Measurements from ENCODE around the gene PNLIP.

The PNLIP gene

GRCh38 chr10:116567335-116567734 lies 21.6 kb downstream of the PNLIP start:
- no peak for DNase-seq (ENCODE audit: low read depth in 2 of 2, low spot score in 1 of 2)

- no peak for DNase-seq (ENCODE audit: low read depth in 2 of 2, low spot score in 1 of 2)
Observed at GRCh38 chr10:116574797-116575196, 29.1 kb downstream of the PNLIP start.

GRCh38 chr10:116587878-116588591 lies 42.3 kb downstream of the PNLIP start:
- DNase-seq (ENCODE audit: low read depth in 2 of 2, low spot score in 1 of 2): no peak

GRCh38 chr10:116588995-116589394 lies 43.3 kb downstream of the PNLIP start:
- no peak for DNase-seq (ENCODE audit: low read depth in 2 of 2, low spot score in 1 of 2)

GRCh38 chr10:116589926-116590325 lies 44.2 kb downstream of the PNLIP start:
- DNase-seq (ENCODE audit: low read depth in 2 of 2, low spot score in 1 of 2): no peak

GRCh38 chr10:116590590-116591444 lies 45.1 kb downstream of the PNLIP start, which contains the start of gene PNLIPRP1:
Gene PNLIPRP1 (plus strand): TSS chr10:116590959. CDS start chr10:116591130, 171 bp downstream.
- no peak for DNase-seq (ENCODE audit: low read depth in 2 of 2, low spot score in 1 of 2)

GRCh38 chr10:116593139-116593740 lies 47.5 kb downstream of the PNLIP start:
- DNase-seq (ENCODE audit: low read depth in 2 of 2, low spot score in 1 of 2): no peak

GRCh38 chr10:116594525-116595035 lies 48.8 kb downstream of the PNLIP start:
- DNase-seq (ENCODE audit: low read depth in 2 of 2, low spot score in 1 of 2): no peak

GRCh38 chr10:116596062-116596461 lies 50.3 kb downstream of the PNLIP start:
- DNase-seq (ENCODE audit: low read depth in 2 of 2, low spot score in 1 of 2): no peak

GRCh38 chr10:116597543-116597942 lies 51.8 kb downstream of the PNLIP start:
- no peak for DNase-seq (ENCODE audit: low read depth in 2 of 2, low spot score in 1 of 2)

- no peak for DNase-seq (ENCODE audit: low read depth in 2 of 2, low spot score in 1 of 2)
Observed at GRCh38 chr10:116598329-116598728, 52.6 kb downstream of the PNLIP start.

- no peak for DNase-seq (ENCODE audit: low read depth in 2 of 2, low spot score in 1 of 2)
Observed at GRCh38 chr10:116599991-116600390, 54.3 kb downstream of the PNLIP start.

- DNase-seq (ENCODE audit: low read depth in 2 of 2, low spot score in 1 of 2): no peak
Observed at GRCh38 chr10:116602648-116603400, 57.1 kb downstream of the PNLIP start.

GRCh38 chr10:116606061-116606483 lies 60.3 kb downstream of the PNLIP start:
- DNase-seq (ENCODE audit: low read depth in 2 of 2, low spot score in 1 of 2): no peak

GRCh38 chr10:116607336-116607735 lies 61.6 kb downstream of the PNLIP start:
- no peak for DNase-seq (ENCODE audit: low read depth in 2 of 2, low spot score in 1 of 2)

- no peak for DNase-seq (ENCODE audit: low read depth in 2 of 2, low spot score in 1 of 2)
Observed at GRCh38 chr10:116608686-116609594, 63.2 kb downstream of the PNLIP start.

GRCh38 chr10:116610443-116611152 lies 64.9 kb downstream of the PNLIP start:
- DNase-seq (ENCODE audit: low read depth in 2 of 2, low spot score in 1 of 2): no peak

GRCh38 chr10:116611153-116611545 lies 65.4 kb downstream of the PNLIP start:
- DNase-seq (ENCODE audit: low read depth in 2 of 2, low spot score in 1 of 2): no peak

GRCh38 chr10:116612107-116612769 lies 66.5 kb downstream of the PNLIP start:
- no peak for DNase-seq (ENCODE audit: low read depth in 2 of 2, low spot score in 1 of 2)
